Fibroblast of lung (primary cell): ENCODE data around the gene TBL1X.

Experiments
- CTCF ChIP-seq, 2 donors: IDR thresholded peaks in 1 of 2; conservative IDR thresholded peaks in 1 of 2; 1 replicate in 1 of 2; 2 replicates in 1 of 2; pipeline ENCODE4 v1.5.1; 2011 to 2012; ENCODE audit warnings: low read length in 2 of 2, control low read depth in 1 of 2, inconsistent platforms in 1 of 2, low read depth in 1 of 2, mild to moderate bottlenecking in 1 of 2
- EZH2 ChIP-seq: IDR thresholded peaks from 2 replicates; pipeline ENCODE4 v1.5.1; 2012; ENCODE audit warnings: low read length, control low read depth, mild to moderate bottlenecking; ENCODE audit errors: missing control alignments

- TF ChIP-seq EZH2 (no peak), CTCF (conservative IDR thresholded peaks at IDR 0.05 in 1 of 2, IDR thresholded peaks at IDR 0.05 in 1 of 2; ENCODE audit: low read depth in 1 of 2, low read length in 2 of 2) (no peak)
Measured at GRCh38 chrX:9651737-9652136, 186.9 kb downstream of the TBL1X start.
